Skeletal muscle tissue (tissue), 4 donors: ENCODE data around the gene BCL2L1. TPM values are rescaled to one million over a fixed set of nuclear protein-coding genes. Genes with fewer than 3 reads are reported as not detected.
"Not testable (repeated sequence)": the region's sequence is repeated elsewhere in the genome, so short reads cannot be mapped to it uniquely, and the experiment has no call there.

Experiments
- H3K27ac ChIP-seq: one replicate; pipeline ENCODE4 v1.7.0; 2013; ENCODE audit warnings: mild to moderate bottlenecking, low read depth, low read length, inconsistent platforms
- H3K27me3 ChIP-seq, 3 donors: one replicate each; pipeline ENCODE4 v1.7.0; 2013; ENCODE audit warnings: low read length in 3 of 3; ENCODE audit not compliant: control insufficient read depth in 3 of 3, insufficient read depth in 3 of 3
- H3K36me3 ChIP-seq, 3 donors: one replicate each; pipeline ENCODE4 v1.7.0; 2013; ENCODE audit warnings: low read length in 3 of 3; ENCODE audit not compliant: control insufficient read depth in 3 of 3, insufficient read depth in 3 of 3
- H3K4me1 ChIP-seq, 3 donors: one replicate each; pipeline ENCODE4 v1.7.0; 2013; ENCODE audit warnings: low read length in 3 of 3, mild to moderate bottlenecking in 3 of 3; ENCODE audit not compliant: control insufficient read depth in 3 of 3, insufficient read depth in 3 of 3
- H3K4me3 ChIP-seq, 3 donors: one replicate each; pipeline ENCODE4 v1.7.0; 2013; ENCODE audit warnings: low read length in 3 of 3
- H3K9ac ChIP-seq, 3 donors: one replicate each; pipeline ENCODE4 v1.7.0; 2013; ENCODE audit warnings: low read length in 3 of 3, mild to moderate bottlenecking in 3 of 3, moderate library complexity in 2 of 3, low read depth in 1 of 3
- H3K9me3 ChIP-seq, 3 donors: one replicate each; pipeline ENCODE4 v1.7.0; 2013; ENCODE audit warnings: low read length in 3 of 3; ENCODE audit not compliant: control insufficient read depth in 3 of 3
- total RNA-seq: library from RNA; depleted of rRNA; stranded (reverse); fragments of >200 nt; gene quantifications from one replicate; pipeline ENCODE4 v1.2.3, GENCODE V29; 2014
- donor health status: Osteomylitis.

BCL2L1 gene
- total RNA-seq, 1 donor from 2014 or later = 44.9 TPM

- peak overlapping the region in 1 of 3 donors; percentile 27 for H3K9ac ChIP-seq
- peak overlapping the region in 1 of 3 donors; percentile 47 for H3K4me3 ChIP-seq
- peaks cover 2 to 12% (median 4%) of the 10 kb centered on the region in 3 donors for H3K36me3 ChIP-seq
- H3K27me3 ChIP-seq = no peaks in the 10 kb centered on the region
- H3K9me3 ChIP-seq = no peaks in the 10 kb centered on the region
- H3K27ac ChIP-seq = peak overlapping the region; percentile 61
- H3K4me1 ChIP-seq = peaks cover 50 to 78% (median 72%) of the 10 kb centered on the region in 3 donors
Observed at GRCh38 chr20:31675828-31676608, 46.6 kb downstream of the BCL2L1 start.

DNA sequence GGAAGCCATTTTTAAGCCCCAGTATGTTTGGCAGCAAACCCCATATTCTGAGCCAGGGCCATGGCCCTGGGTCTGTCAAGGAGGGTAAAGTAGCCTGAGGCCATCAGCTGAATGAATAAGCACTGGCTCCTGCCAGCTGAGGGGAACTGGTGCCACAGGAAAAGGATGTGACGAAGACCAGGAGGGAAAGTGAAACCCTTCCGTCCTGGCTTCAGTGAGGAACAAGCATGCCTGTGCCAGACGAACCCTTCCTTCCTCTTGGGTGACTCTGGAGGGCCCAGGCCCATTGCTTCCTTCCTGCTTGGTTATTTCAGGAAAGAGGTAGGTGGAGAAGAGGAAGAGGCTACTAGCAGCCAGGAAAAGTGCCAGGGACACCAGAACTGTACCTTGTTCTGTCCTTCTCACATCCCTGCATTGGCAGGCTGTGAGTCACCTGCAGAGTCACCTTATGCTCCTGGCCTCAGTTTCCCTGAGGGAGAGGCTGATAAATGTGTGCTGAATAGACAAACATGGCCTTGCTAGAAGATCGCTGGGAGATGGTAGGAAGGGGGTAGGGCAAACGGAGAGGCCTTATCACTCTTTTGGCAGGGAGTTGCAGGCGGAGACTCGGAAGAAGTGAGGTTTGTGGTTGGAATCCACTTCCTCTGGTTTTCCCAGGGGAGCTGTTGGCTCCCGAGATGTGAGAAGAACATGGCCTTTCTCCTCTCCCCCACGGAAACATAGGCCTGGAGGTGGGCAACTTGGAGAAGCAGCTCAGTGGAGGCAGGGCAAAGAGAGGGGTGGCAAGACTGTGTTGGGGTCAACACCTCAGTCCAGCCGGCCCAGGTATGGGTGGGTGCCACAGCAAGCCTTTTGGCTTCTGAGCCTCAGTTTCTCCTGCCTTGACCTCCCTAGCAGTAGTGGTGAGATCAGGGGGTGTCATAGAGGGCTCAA lies 47.5 kb downstream of the BCL2L1 start:
- Histone ChIP-seq H3K4me1 (peaks cover 59 to 78% (median 78%) of the 10 kb centered on the region in 3 donors), H3K27me3 (no peaks in the 10 kb centered on the region), H3K9me3 (no peaks in the 10 kb centered on the region), H3K9ac (peak overlapping the region in 1 of 3 donors; percentile 52), H3K27ac (peak overlapping the region; percentile 61), H3K4me3 (peak overlapping the region; percentile 24 to 62 (median 47)), H3K36me3 (peaks cover 2 to 12% (median 4%) of the 10 kb centered on the region in 3 donors)

DNA sequence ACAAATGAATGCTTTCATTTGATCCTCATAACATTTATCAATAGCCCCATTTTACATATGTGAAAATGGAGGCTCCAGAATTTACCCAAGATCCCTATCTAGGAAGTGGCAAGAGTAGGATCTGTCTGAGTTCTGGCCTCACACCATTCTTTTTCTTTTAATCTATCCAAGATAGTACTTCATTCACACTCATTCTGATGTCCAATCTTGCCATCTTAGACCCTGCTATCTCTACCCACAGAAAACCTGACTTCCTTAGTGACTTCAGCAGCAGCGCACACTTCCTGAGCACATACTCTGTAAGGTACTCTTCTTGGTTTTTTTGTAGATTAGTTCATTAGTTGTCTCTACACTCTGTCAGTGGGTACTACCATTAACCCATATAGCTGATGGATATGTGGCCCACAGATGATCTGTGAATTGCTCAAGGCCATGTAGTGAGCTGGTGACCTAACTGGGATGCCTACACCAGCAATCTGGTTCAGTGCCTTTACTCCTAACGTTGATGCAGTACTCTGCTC lies 48.7 kb downstream of the BCL2L1 start:
- Histone ChIP-seq H3K4me1 (peaks cover 67 to 83% (median 82%) of the 10 kb centered on the region in 3 donors), H3K9me3 (no peaks in the 10 kb centered on the region), H3K36me3 (peaks cover 0 to 9% (median 2%) of the 10 kb centered on the region in 3 donors), H3K9ac (peak overlapping the region in 1 of 3 donors; percentile 43), H3K4me3 (peak overlapping the region in 1 of 3 donors; percentile 14), H3K27ac (peak overlapping the region; percentile 61), H3K27me3 (no peaks in the 10 kb centered on the region)

GRCh38 chr20:31673435-31673834 lies 49.2 kb downstream of the BCL2L1 start:
- no peak overlapping the region for H3K9ac ChIP-seq
- no peak overlapping the region for H3K4me3 ChIP-seq
- peaks cover 0 to 9% (median 0%) of the 10 kb centered on the region in 3 donors for H3K36me3 ChIP-seq
- H3K27me3 ChIP-seq = no peaks in the 10 kb centered on the region
- H3K27ac ChIP-seq = no peak overlapping the region
- peaks cover 63 to 81% (median 80%) of the 10 kb centered on the region in 3 donors for H3K4me1 ChIP-seq
- H3K9me3 ChIP-seq = no peaks in the 10 kb centered on the region

DNA sequence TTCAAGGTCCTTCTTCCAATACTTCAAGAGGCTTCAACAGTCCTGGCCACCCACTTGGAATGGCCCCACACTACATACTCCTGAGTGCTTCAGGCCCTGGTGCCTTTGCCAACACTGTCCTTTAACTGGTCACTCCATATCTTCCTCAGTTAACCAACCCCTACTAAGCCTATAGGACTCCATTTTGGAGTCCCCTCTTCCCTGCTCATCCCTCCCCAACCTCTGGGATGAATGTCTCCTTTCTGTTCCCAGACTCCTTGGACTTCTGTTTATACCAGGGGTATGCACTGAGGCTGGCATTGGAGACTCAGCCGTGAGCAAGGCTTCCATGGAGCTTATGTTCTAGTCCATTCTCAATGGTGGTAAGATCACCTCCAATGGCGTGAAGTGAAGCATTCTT lies 51.3 kb downstream of the BCL2L1 start:
- Histone ChIP-seq H3K4me1 (peaks cover 69 to 82% (median 80%) of the 10 kb centered on the region in 3 donors), H3K9me3 (no peaks in the 10 kb centered on the region), H3K9ac (peak overlapping the region in 1 of 3 donors; percentile 74), H3K36me3 (peaks cover 0 to 2% (median 0%) of the 10 kb centered on the region in 3 donors), H3K27ac (peak overlapping the region; percentile 93), H3K27me3 (no peaks in the 10 kb centered on the region), H3K4me3 (no peak overlapping the region)

- Histone ChIP-seq H3K4me1 (peaks cover 68 to 82% (median 80%) of the 10 kb centered on the region in 3 donors), H3K9ac (peak overlapping the region; percentile 55 to 83 (median 74)), H3K4me3 (peak overlapping the region; percentile 44 to 71 (median 56)), H3K36me3 (peaks cover 0 to 8% (median 5%) of the 10 kb centered on the region in 3 donors), H3K9me3 (no peaks in the 10 kb centered on the region), H3K27me3 (no peaks in the 10 kb centered on the region), H3K27ac (peak overlapping the region; percentile 93)
Observed at GRCh38 chr20:31670371-31671228, 52.1 kb downstream of the BCL2L1 start.

GRCh38 chr20:31669876-31670275 lies 52.8 kb downstream of the BCL2L1 start:
- H3K27me3 ChIP-seq = no peaks in the 10 kb centered on the region
- peaks cover 5 to 15% (median 11%) of the 10 kb centered on the region in 3 donors for H3K36me3 ChIP-seq
- peak overlapping the region; percentile 34 to 71 (median 44) for H3K4me3 ChIP-seq
- H3K9me3 ChIP-seq = no peaks in the 10 kb centered on the region
- peak overlapping the region; percentile 93 for H3K27ac ChIP-seq
- H3K4me1 ChIP-seq = peaks cover 68 to 82% (median 79%) of the 10 kb centered on the region in 3 donors
- peak overlapping the region in 2 of 3 donors; percentile 55 to 74 for H3K9ac ChIP-seq

- not testable (repeated sequence) for H3K9ac ChIP-seq, H3K9me3 ChIP-seq, H3K4me3 ChIP-seq, H3K27me3 ChIP-seq
- Histone ChIP-seq H3K27ac (peak overlapping the region; percentile 93), H3K4me1 (peaks cover 68 to 79% (median 78%) of the 10 kb centered on the region in 3 donors), H3K36me3 (peaks cover 5 to 17% (median 11%) of the 10 kb centered on the region in 3 donors)
Observed at GRCh38 chr20:31668944-31669343, 53.7 kb downstream of the BCL2L1 start.
